ENCODE results near the gene IGSF23. TPM values are rescaled to one million over a fixed set of nuclear protein-coding genes. Genes with fewer than 3 reads are reported as not detected.
"Not testable (repeated sequence)": the region's sequence is repeated elsewhere in the genome, so short reads cannot be mapped to it uniquely, and the experiment has no call there.

IGSF23 gene
- total RNA-seq, 1 donor from 2014 or later, result 5.7 TPM

DNA sequence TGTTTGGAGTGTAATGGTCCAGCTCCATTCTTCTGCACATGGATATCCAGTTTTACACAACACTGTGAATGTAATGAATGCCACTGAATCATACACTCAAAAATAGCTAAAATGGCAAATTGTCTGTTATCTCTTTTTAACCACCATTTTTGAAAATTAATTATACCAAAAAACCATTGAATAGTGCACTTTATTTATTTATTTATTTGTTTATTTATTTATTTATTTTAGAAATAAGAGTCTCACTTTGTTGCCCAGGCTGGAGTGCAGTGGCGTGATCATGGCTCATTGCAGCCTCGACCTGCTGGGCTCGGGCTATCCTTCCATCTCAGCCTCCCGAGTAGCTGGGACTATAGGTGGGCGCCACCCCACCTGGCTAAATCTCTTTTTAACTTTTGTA, 50.6 kb downstream of the IGSF23 start:
- no peak for DNase-seq (ENCODE audit: low read depth)

DNA sequence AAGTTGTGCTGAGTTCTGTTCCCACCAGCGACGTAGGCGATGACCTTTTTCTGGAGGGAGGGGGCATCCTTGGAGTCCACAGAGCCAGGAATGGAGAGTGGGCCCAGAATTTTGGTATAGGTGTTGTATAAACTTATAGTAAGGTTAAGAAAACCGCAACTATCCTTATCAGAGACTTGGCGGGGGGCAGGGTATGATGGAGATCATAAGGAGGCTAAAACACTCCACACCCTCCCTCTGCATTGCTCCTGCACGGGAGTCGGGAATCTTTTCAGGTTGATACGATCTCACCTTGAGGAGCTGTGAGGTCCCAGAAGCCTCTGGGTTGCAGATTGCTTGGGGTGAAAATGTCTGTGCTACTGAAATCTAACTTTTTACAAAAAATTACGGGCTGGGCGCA, 51.6 kb downstream of the IGSF23 start:
- no peak for DNase-seq (ENCODE audit: low read depth)

DNA sequence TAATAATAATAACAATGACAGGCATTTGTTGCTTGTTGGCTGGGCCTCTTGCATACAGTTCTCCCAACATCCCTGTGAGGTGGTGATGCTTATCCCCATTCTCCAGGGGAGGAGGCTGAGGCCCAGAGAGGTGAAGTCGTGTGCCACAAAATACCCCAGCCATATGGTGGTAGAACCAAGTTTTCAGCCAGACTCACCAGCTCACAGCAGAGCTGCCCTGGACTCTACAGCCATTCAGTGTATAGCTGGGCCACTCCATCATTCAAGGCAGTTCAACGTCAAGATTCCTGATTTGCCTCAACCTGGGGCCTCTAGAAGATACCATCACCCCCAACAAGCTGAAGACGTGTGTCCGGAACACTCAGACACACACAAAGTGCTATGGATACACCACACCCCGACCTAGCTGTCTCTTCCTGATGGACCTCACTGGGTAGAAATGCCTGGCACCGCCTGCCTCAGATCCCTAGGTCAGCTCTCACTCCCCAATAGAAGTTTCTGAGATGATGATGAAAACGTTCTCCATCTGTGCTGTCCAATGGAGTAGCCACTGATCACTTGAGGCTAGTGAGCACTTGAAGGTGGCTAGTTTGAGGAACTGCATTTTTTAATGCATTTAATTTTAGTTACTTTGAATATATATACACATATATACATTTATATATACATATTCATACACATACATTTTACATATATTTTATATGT, 53.6 kb downstream of the IGSF23 start:
- DNase-seq (ENCODE audit: low read depth), result no peak

DNA sequence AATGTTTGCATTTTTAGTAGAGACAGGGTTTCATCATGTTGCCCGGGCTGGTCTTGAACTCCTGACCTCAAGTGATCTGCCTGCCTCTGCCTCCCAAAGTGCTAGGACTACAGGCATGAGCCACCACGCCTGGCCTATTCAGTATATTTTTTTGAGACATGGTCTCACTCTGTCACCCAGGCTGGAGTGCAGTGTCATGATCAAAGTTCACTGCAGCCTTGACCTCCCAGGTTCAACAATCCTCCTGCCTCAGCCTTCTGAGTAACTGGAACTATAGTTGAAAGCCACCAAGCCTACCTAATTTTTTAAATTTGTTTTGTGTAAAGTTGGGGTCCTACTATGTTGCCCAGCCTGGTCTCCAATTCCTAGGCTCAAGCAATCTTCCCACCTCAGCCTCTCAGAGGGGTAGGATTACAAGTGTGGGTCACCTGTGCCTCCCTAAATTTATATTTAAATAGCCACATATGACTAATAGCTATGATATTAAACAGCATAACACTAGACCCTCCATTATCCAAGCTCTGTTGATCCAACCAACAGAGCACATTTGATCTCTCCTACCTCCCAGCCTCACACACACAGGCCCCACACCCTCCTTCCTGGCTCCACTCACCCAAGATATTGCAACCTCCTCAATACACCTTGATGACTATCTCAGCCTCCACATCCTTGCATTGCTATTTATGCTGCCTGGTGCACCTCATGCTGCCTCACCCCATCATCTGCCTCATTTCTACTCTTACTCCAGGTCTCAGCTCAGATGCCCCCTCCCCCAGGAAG, 55.8 kb downstream of the IGSF23 start:
- DNase-seq (ENCODE audit: low read depth), result no peak

DNA sequence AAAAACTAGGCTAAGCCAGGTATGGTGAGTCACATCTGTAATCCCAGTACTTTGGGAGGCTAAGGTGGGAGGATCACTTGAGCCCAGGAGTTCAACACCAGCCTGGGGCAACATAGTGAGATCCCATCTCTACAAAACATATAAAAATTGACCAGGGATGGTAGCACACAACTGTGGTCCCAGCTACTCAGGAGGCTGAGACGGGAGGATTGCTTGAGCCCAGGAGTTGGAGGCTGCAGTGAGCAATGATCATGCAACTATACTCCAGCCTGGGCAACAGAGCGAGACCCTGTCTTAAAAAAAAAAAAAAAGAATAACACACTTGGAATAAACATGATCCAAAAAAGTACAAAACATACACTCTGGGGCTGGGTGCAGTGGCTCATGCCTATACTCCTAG, 56.7 kb downstream of the IGSF23 start:
- not testable (repeated sequence) for DNase-seq (ENCODE audit: low read depth)

DNA sequence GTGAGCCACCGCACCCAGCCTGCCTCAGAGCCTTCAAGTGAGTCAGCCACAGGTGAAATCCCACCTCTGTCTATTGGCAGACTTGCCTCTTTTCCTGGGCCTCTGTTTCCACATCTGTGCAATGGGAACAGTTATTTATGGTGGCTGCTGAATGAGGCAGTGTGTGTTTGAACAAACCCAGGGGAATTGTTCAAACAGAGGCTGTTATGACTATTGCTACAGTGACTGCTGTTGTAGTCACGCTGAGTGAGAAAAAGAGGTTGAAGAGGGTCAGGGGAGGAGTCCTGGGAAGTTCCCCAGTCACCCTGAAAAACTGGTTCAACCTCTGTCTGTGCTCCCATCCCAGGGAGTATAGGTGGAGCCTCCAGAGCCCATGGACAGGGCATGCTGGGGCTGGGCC, 58.0 kb downstream of the IGSF23 start, which contains the start of gene CEACAM19:
Gene CEACAM19 (plus strand): TSS at position 83 of the 400 bp plus-strand sequence. CDS start 450 bp downstream, outside the sequence.
- no peak for DNase-seq (ENCODE audit: low read depth)

DNA sequence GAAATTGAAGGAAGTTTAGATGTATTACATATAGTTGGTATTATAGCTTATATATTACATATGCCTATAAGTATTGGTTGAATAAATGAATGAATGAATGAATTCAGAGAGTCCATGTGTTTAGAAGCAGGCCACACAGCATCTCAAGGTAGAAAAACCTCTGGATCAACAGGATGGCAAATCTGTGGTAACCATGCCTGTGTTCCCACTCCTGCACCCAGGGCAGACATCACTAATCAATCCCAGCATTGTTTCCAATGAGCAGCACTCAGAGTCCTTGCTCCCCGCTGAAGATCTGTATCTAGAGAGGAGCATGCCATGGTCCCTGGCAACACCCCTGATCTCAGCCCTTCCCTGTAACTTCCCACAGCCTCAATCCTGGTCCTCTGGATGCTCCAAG, 58.9 kb downstream of the IGSF23 start:
- no peak for DNase-seq (ENCODE audit: low read depth)

DNA sequence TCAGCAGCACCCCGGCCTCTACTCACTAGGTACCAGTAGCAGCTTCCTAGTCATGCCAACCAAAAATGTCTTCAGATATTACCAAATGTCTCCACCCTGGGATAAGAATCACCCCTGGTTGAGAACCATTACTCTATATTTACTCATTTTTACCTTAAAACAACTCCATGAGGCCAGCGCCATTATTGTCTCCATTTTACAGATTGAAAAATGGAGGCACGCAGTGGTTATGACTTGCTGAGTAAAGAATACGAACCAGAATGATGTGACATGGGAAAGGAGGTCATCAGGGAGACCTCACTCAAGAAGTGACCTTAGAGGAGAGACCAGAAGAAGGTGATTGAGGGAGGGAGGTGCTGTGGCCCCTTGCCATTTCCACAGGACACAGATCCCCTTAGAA, 60.1 kb downstream of the IGSF23 start:
- DNase-seq (ENCODE audit: low read depth), result no peak

DNA sequence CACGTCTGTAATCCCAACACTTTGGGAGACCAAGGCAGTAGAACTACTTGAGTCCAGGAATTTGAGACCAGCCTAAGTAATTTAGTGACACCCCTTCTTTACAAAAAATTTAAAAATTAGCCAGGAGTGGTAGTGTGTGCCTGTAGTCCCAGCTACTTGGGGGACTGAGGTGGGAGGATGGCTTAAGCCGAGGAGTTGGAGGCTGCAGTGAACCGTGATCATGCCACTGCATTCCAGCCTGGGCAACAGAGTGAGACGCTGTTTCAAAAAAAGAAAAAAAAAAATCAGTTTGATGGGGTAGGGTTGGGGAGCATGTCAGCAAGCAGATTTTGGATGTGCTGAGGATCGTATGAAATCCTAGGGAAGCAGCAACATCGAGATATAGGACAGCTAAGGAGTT, 62.2 kb downstream of the IGSF23 start:
- no peak for DNase-seq (ENCODE audit: low read depth)

DNA sequence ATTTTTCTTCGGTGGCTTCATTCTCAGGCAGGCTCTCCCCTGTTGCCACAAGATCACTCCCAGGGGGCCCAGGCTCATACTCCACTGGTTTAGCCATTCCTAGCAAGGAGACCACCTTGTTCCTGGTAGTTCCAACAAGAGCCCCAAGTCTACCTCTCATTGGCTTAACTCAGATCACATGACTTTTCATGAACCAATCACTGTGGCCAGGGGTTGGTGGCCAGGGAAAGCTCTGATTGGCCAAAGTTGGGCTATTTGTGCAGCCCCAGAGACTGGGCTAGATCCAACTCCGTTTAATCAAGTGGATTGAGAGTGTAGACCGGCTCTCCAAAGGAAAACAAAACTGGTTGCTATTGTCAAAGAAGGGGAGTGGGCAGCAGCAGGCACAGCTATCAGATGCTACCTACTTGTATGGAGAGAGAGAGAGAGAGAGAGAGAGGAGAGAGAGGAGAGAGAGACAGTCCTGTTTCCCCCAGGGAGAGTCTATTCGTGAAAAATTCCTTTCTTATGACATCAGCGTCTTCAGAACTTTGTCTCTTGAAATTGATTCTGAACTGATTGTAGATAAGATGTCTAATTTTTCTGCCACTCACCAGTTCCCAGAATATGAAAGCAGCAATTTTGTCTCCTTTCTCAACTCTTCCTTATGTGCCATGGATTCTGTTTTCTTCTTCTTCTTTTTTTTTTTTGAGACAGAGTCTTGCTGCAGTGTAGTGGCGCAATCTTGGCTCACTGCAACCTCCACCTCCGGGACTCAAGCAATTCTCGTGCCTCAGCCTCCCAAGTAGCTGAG, 63.9 kb downstream of the IGSF23 start:
- DNase-seq (ENCODE audit: low read depth), result peak; percentile 35

DNA sequence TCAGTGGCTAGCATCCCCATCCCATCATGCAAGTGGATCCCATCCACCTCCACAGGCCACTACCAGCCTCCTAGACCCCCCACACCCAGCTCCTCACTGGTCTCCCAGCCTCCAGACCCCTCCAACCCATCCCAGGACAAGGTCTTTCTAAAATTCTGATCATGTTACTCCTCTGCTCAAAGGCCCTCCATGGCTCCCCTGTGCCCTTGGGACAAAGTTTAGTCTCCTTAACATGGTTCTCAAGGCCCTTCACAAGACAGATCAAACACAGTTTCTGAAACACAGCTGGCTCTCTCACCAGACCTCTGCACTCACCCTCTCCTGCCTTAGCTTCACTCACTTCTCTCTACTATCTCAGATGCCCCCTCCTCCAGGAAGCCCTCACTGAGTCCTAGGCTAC, 67.2 kb downstream of the IGSF23 start:
- no peak for DNase-seq (ENCODE audit: low read depth)

DNA sequence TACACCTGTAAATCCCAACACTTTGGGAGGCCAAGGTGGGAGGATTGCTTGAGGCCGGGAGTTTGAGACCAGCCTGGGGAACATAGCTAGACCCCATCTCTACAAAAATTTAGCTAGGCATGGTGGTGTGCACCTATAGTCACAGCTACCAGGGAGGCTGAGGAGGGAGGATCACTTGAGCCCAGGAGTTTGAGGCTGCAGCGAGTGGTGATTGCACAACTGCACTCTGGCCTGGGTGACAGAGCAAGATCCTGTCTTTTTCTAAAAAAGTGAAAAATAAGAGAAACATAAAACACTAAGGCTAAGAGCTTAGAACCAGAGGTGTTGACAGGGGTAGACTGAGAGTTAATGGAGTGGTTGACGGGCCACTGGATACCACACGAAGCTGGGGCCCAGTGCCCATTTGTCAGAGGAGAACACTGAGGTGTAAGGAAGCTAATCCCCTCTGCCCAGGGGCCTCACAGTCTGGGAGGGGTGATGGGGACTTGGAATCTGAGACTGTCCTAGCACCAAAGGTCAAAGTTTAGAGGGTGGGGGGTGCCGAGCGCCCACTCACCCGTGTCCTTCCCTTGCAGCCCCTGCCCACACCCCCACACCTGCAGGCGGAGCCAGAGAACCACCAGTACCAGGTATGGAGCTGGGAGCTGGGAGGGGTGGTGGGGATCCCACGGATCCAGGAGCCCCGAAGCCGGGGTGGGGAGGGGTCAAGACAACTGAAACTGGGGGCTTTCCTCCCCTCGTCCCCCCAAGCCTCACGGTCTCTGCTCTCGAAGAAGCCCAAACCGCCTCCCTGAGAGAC, 68.8 kb downstream of the IGSF23 start:
- no peak for DNase-seq (ENCODE audit: low read depth)

DNA sequence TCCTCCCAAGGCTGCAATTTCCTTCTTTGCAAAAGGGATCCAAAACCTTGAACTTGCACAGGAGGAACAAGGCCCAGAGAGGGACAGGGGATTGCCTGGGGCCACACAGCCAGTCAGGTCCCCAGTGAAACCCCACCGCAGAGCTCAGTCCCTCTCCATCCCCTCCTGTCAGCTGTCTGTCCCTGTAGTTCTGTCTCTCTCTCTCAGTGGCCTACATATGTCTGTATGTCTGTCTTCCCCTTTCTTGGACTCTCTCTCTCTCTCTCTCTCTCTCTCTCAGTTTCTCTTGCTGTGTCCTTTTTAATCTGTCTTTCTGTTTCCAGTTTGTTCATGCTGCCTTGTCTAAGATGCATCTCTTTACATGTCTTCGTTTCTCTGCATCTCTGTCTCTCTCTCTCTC, 69.4 kb downstream of the IGSF23 start:
- no peak for DNase-seq (ENCODE audit: low read depth)

DNA sequence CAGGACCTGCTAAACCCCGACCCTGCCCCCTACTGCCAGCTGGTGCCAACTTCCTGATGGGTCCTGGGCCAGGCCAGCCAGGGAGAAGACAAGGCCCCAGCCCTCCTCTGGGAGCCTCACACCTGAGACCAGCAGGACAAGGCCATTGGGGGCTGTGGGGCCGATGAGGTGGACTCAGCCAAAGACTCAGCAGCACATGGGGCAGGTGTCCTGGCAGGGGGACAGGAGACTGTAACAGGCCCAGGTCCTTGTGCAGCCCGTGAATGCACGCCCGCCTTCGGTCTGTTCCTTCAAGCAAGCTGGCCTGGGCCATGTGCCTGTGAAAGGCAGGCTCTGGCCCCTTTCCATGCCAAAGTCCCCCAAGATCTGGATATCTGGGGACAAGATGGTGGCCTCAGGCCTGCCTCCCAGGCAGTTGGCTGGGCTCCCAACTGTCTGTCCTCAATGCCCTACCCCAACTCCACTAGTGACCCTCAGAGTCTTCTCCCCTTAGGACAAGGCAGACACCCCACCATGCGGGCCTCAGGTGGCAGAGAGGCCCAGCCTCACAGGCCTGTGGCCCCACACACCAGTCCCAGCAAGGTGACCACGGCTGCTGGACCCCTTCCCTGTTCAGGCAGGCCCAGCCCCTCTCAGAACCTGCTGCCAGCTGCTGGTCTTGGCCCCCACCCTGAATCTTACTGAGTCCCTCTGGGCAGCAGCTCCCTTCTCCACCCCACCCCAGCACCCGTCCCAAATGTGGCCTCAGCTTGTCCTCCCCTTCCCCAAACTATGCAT, 70.3 kb downstream of the IGSF23 start:
- no peak for DNase-seq (ENCODE audit: low read depth)

DNA sequence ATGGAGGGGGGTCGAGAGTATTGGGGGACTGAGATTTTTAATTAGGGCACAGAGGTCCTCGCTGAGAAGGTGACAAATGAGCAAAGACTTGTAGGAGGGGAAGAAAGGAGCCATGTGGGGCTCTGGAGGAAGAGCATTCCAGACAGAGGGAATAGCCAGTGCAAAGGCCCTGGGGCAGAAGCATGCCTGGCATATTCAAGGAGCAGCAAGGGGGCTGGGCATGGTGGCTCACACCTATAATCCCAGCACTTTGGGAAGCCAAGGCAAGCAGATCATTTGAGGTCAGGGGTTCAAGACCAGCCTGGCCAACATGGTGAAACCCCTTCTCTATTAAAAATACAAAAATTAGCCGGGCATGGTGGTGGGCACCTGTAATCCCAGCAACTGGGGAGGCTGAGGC, 71.0 kb downstream of the IGSF23 start:
- DNase-seq (ENCODE audit: low read depth), result not testable (repeated sequence)

DNA sequence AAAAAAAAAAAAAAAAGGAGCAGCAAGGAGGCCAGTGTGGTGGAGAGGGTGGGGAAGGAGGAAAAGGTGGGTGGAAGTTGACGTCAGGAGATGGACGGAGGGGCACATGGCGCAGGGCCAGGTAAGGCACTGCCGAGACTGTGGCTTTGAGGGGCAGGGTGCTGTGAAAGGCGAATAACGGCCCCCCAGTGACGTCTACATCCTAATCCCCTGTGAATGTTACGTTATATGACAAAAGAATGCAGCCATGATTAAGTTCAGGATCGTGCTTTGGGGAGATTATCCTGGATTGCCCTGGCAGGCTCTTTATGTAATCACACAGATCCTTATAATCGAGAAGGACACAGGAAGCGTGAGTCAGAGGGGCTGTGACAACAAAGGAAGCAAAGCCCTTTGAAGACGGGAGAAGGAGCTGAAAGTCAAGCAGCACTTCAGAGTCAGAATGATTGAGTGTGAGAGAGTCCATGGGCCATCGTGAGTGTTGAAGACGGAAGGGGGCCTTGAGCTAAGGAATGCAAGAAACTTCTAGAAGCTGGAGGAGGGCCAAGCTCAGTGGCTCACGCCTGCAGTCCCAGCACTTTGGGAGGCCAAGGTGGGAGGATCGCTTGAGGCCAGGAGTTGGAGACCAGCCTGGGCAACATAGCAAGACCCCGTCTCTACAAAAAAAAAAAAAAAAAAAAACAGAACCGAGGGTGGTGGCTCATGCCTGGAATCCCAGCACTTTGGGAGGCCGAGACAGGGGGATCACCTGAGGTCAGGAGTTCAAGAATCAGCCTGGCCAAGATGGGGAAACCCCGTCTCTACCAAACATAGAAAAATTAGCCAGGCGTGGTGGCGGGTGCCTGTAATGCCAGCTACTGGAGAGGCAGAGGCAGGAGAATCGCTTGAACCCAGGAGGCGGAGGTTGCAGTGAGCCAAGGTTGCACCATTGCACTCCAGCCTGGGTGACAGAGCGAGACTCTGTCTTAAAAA, 71.8 kb downstream of the IGSF23 start:
- DNase-seq (ENCODE audit: low read depth), result peak; percentile 40

DNA sequence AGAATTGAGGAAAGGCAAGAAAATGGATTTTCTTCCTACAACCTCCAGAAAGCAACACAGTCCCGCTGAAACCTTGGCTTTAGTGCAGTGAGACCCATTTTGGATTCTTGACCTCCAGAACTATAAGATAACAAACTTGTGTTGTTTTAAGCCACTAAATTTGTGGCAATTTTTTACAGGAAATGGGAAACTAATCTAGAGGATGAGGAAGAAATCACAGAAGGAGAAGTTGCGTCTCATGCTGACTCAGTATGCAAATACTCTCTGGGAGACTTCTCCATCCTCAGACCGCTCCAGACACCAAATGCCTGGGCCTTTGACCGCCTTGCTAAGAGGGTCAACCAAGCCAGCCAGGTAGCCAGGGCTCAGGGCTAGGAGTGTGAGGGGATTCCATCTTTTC, 72.5 kb downstream of the IGSF23 start:
- DNase-seq (ENCODE audit: low read depth), result no peak
